Measurements from ENCODE around the gene PALB2. TPM values are rescaled to one million over a fixed set of nuclear protein-coding genes. Genes with fewer than 3 reads are reported as not detected.
A peak's percentile ranks its signal among the peaks of the same experiment; 100 is the strongest.

PALB2 gene
- total and polyA plus RNA-seq, 2 of the 13 experiments (the other 11 are each of a cell fraction or from before 2014, with no cell fraction given) = 12.1 to 40.9 TPM

GRCh38 chr16:23640615-23640930 lies 537 bp downstream of the PALB2 start (continued):
- no peak for TF ChIP-seq HMG20B (CRISPR knock-in tag; conservative IDR thresholded peaks at IDR 0.05)
- TF ChIP-seq TCF7 (IDR thresholded peaks at IDR 0.05; ENCODE audit: low read depth) = no peak
- no peak for TF ChIP-seq CBX2 (IDR thresholded peaks at IDR 0.05; ENCODE audit: low read depth, low read length)
- no peak for TF ChIP-seq CBX2 (CRISPR knock-in tag; IDR thresholded peaks at IDR 0.05; ENCODE audit: low read depth)
- no peak for TF ChIP-seq ZNF672 (CRISPR knock-in tag; IDR thresholded peaks at IDR 0.05)
- TF ChIP-seq HMGA1 (CRISPR knock-in tag; conservative IDR thresholded peaks at IDR 0.05) = no peak
- no peak for TF ChIP-seq ZNF337 (CRISPR knock-in tag; IDR thresholded peaks at IDR 0.05; ENCODE audit: borderline replicate concordance, low read depth)
- no peak for TF ChIP-seq YEATS2 (CRISPR knock-in tag; IDR thresholded peaks at IDR 0.05; ENCODE audit: borderline replicate concordance)
- no peak for TF ChIP-seq ZNF251 (CRISPR knock-in tag; IDR thresholded peaks at IDR 0.05)
- TF ChIP-seq NFKBIZ (CRISPR knock-in tag; IDR thresholded peaks at IDR 0.05) = no peak
- no peak for TF ChIP-seq ZNF543 (CRISPR knock-in tag; IDR thresholded peaks at IDR 0.05)
- TF ChIP-seq ZNF589 (CRISPR knock-in tag; conservative IDR thresholded peaks at IDR 0.05) = no peak
- no peak for TF ChIP-seq JUN (CRISPR knock-in tag; IDR thresholded peaks at IDR 0.05)
- TF ChIP-seq ZNF567 (CRISPR knock-in tag; IDR thresholded peaks at IDR 0.05; ENCODE audit: borderline replicate concordance) = no peak
- no peak for TF ChIP-seq ZNF18 (CRISPR knock-in tag; IDR thresholded peaks at IDR 0.05; ENCODE audit: insufficient replicate concordance)
- no peak for TF ChIP-seq HNRNPLL (IDR thresholded peaks at IDR 0.05; ENCODE audit: low read depth, low read length, poor library complexity, severe bottlenecking)
- TF ChIP-seq ZNF546 (CRISPR knock-in tag; conservative IDR thresholded peaks at IDR 0.05) = no peak
- no peak for TF ChIP-seq ONECUT2 (CRISPR knock-in tag; IDR thresholded peaks at IDR 0.05)
- TF ChIP-seq SMARCE1 (IDR thresholded peaks at IDR 0.05; ENCODE audit: borderline replicate concordance) = no peak
- TF ChIP-seq SSRP1 (CRISPR knock-in tag; IDR thresholded peaks at IDR 0.05) = 0 out of 2 replicates have a peak, but pooled peaks have one; percentile 44
- TF ChIP-seq ZNF790 (CRISPR knock-in tag; IDR thresholded peaks at IDR 0.05; ENCODE audit: borderline replicate concordance) = no peak
- no peak; the same call in 1 of the 2 replicates for TF ChIP-seq ZNF138 (CRISPR knock-in tag; IDR thresholded peaks at IDR 0.05; ENCODE audit: low read depth)
- TF ChIP-seq ZFP36 (IDR thresholded peaks at IDR 0.05; ENCODE audit: borderline replicate concordance, low read depth, low read length, partially characterized antibody) = no peak
- TF ChIP-seq THAP9 (CRISPR knock-in tag; IDR thresholded peaks at IDR 0.05; ENCODE audit: borderline replicate concordance) = no peak
- TF ChIP-seq ZNF563 (CRISPR knock-in tag; IDR thresholded peaks at IDR 0.05) = no peak
- peak; percentile 50 for TF ChIP-seq CCAR2 (optimal IDR thresholded peaks at IDR 0.05; ENCODE audit: low read depth, low read length)

Data from HepG2 (cell line).